Measurements from ENCODE around the gene IL17REL. TPM values are rescaled to one million over a fixed set of nuclear protein-coding genes. Genes with fewer than 3 reads are reported as not detected.
A peak's percentile ranks its signal among the peaks of the same experiment; 100 is the strongest.

IL17REL gene
- total RNA-seq, 2 donors from 2014 or later, result not detected

GRCh38 chr22:50014053-50014501 lies 1.5 kb upstream of the IL17REL start:
- H3K4me1 ChIP-seq, result peaks cover 8% of the 10 kb centered on the region
- no peak for ATAC-seq
- no peaks in the 10 kb centered on the region for H3K9me3 ChIP-seq
- H3K27me3 ChIP-seq, result peaks cover 0 to 14% of the 10 kb centered on the region in 2 donors
- H3K4me3 ChIP-seq, result no peak overlapping the region
- DNase-seq, result no peak
- H3K36me3 ChIP-seq (replicated peaks in 1 of 2; ENCODE audit: insufficient read depth in 1 of 2, low read depth in 2 of 2), result no peaks in the 10 kb centered on the region
- WGBS, 2 donors, result 66% methylated on average over 15 of the region's 16 CpGs; no CpG with 5 or more reads in 1 of the 2 donors
- intact Hi-C loops (cut with DNase I), result no loop called here
- H3K27ac ChIP-seq, result no peak overlapping the region
- no peak for TF ChIP-seq POLR2A (IDR thresholded peaks at IDR 0.05)
- TF ChIP-seq CTCF (IDR thresholded peaks at IDR 0.05), result no peak

GRCh38 chr22:50011447-50012210 lies 936 bp downstream of the IL17REL start:
- DNase-seq, result peak in 1 of 4 donors; percentile 4

GRCh38 chr22:50010676-50011446 lies 1.7 kb downstream of the IL17REL start:
- WGBS, 2 donors, result 7 to 12% methylated on average over 13 to 40 of the region's 61 CpGs
- Histone ChIP-seq H3K4me3 (no peak overlapping the region), H3K36me3 (replicated peaks in 1 of 2; ENCODE audit: insufficient read depth in 1 of 2, low read depth in 2 of 2) (no peaks in the 10 kb centered on the region), H3K27me3 (peaks cover 0 to 14% of the 10 kb centered on the region in 2 donors), H3K4me1 (peaks cover 8% of the 10 kb centered on the region), H3K27ac (no peak overlapping the region), H3K9me3 (no peaks in the 10 kb centered on the region)
- intact Hi-C loops (cut with DNase I), result no loop called here
- TF ChIP-seq CTCF (IDR thresholded peaks at IDR 0.05), result no peak
- TF ChIP-seq POLR2A (IDR thresholded peaks at IDR 0.05), result no peak
- DNase-seq (peak in 1 of 4 donors; percentile 5), ATAC-seq (no peak)

More at GRCh38 chr22:50011447-50012210, 936 bp downstream of the IL17REL start:
- no peak overlapping the region for H3K4me3 ChIP-seq
- TF ChIP-seq POLR2A (IDR thresholded peaks at IDR 0.05) (no peak), CTCF (IDR thresholded peaks at IDR 0.05) (no peak)
- H3K36me3 ChIP-seq (replicated peaks in 1 of 2; ENCODE audit: insufficient read depth in 1 of 2, low read depth in 2 of 2), result no peaks in the 10 kb centered on the region
- H3K9me3 ChIP-seq, result no peaks in the 10 kb centered on the region
- H3K27ac ChIP-seq, result no peak overlapping the region
- ATAC-seq, result no peak
- H3K27me3 ChIP-seq, result peaks cover 0 to 14% of the 10 kb centered on the region in 2 donors
- 36 to 60% methylated on average over 12 to 18 of the region's 18 CpGs for WGBS, 2 donors
- H3K4me1 ChIP-seq, result peaks cover 8% of the 10 kb centered on the region
- intact Hi-C loops (cut with DNase I), result no loop called here

GRCh38 chr22:50009765-50010675 lies 2.5 kb downstream of the IL17REL start:
- no peak overlapping the region for H3K4me3 ChIP-seq
- no peak for TF ChIP-seq CTCF (IDR thresholded peaks at IDR 0.05)
- no peak for TF ChIP-seq POLR2A (IDR thresholded peaks at IDR 0.05)
- peak in 1 of 4 donors; percentile 3 for DNase-seq

More at GRCh38 chr22:50009765-50010675, 2.5 kb downstream of the IL17REL start:
- Histone ChIP-seq H3K9me3 (no peaks in the 10 kb centered on the region), H3K36me3 (replicated peaks in 1 of 2; ENCODE audit: insufficient read depth in 1 of 2, low read depth in 2 of 2) (no peaks in the 10 kb centered on the region), H3K4me1 (peaks cover 7% of the 10 kb centered on the region), H3K27me3 (peaks cover 0 to 14% of the 10 kb centered on the region in 2 donors), H3K27ac (no peak overlapping the region)
- no peak for ATAC-seq
- 76 to 79% methylated on average over 7 to 40 of the region's 46 CpGs for WGBS, 2 donors
- intact Hi-C loops (cut with DNase I), result no loop called here

Data from body of pancreas (tissue), 4 donors.